Endodermal cell (in vitro differentiated cells): ENCODE measurements around the gene ODC1. TPM values are rescaled to one million over a fixed set of nuclear protein-coding genes. Genes with fewer than 3 reads are reported as not detected.

ENCODE experiments used
- DNase-seq: peaks from one replicate; pipeline ENCODE4 v3.0.0-alpha.2; 2017
- H3K27ac ChIP-seq: 2 replicates; pipeline ENCODE4 v1.5.1; 2013; ENCODE audit warnings: mild to moderate bottlenecking, low read depth, low read length, moderate library complexity
- H3K27me3 ChIP-seq: 2 replicates; pipeline ENCODE4 v1.6.1; 2013; ENCODE audit warnings: mild to moderate bottlenecking, low read length, moderate library complexity; ENCODE audit not compliant: insufficient read depth, control insufficient read depth, poor library complexity, severe bottlenecking
- H3K36me3 ChIP-seq: 2 replicates; pipeline ENCODE4 v1.7.0; 2013; ENCODE audit warnings: mild to moderate bottlenecking, low read length, moderate library complexity; ENCODE audit not compliant: control insufficient read depth, insufficient read depth
- H3K4me1 ChIP-seq: one replicate; pipeline ENCODE4 v1.7.0; 2013; ENCODE audit warnings: low read length; ENCODE audit not compliant: control insufficient read depth, insufficient read depth
- H3K4me3 ChIP-seq: 2 replicates; pipeline ENCODE4 v1.5.1; 2013; ENCODE audit warnings: mild to moderate bottlenecking, low read length, moderate library complexity
- H3K9ac ChIP-seq: 2 replicates; pipeline ENCODE4 v1.6.1; 2013; ENCODE audit warnings: mild to moderate bottlenecking, low read length, moderate library complexity; ENCODE audit not compliant: poor library complexity, severe bottlenecking; ENCODE audit errors: extremely low read depth
- H3K9me3 ChIP-seq: 2 replicates; pipeline ENCODE4 v1.6.1; 2013; ENCODE audit warnings: mild to moderate bottlenecking, low read length, moderate library complexity; ENCODE audit not compliant: control insufficient read depth
- H3K27ac Mint-ChIP-seq: 2 replicates; pipeline ENCODE4 v1.8.0; 2020; ENCODE audit warnings: mixed read lengths
- H3K27me3 Mint-ChIP-seq: 2 replicates; pipeline ENCODE4 v1.8.0; 2021; ENCODE audit warnings: mild to moderate bottlenecking, mixed read lengths; ENCODE audit not compliant: insufficient read depth
- H3K36me3 Mint-ChIP-seq: 2 replicates; pipeline ENCODE4 v1.8.0; 2020; ENCODE audit warnings: low read depth, mixed read lengths
- H3K4me1 Mint-ChIP-seq: 2 replicates; pipeline ENCODE4 v1.8.0; 2020; ENCODE audit warnings: mixed read lengths
- H3K4me3 Mint-ChIP-seq: 2 replicates; pipeline ENCODE4 v1.8.0; 2020; ENCODE audit warnings: mild to moderate bottlenecking, moderate library complexity, mixed read lengths
- H3K9me3 Mint-ChIP-seq: 2 replicates; pipeline ENCODE4 v1.8.0; 2020; ENCODE audit warnings: mild to moderate bottlenecking, mixed read lengths
- CTCF ChIP-seq: fragments of 200-600 bp; sonication (generic); conservative IDR thresholded peaks from 2 replicates; pipeline ENCODE4 v1.5.0; 2021; ENCODE audit warnings: antibody characterized with exemption, mild to moderate bottlenecking
- WGBS, 2 experiments: methylation state at CpG; one replicate each; pipeline versions ENCODE4 v1.1.5 to v1.1.7; 2013; ENCODE audit warnings: missing lambda C conversion rate in 2 of 2, mixed read lengths in 1 of 2; ENCODE audit not compliant: insufficient coverage in 1 of 2, insufficient read length in 1 of 2; 5-methylcytosine and 5-hydroxymethylcytosine counted together
- total RNA-seq, 2 donors: library from RNA; stranded (reverse); fragmentation: NEBNext Ultra II Directional in 1 of 2; extraction: Animal tissue kit (Norgen Biotek cat#: 25700) in 1 of 2; gene quantifications; 2 replicates in 1 of 2; 3 replicates in 1 of 2; pipeline ENCODE4 v1.2.1, GENCODE V29; 2021

Gene ODC1
- total RNA-seq, 2 donors from 2014 or later: 108 to 152 TPM

GRCh38 chr2:10481055-10481665, 33.0 kb upstream of the ODC1 start:
- Histone ChIP-seq H3K9me3 (no peaks in the 10 kb centered on the region), H3K4me1 (peaks cover 16% of the 10 kb centered on the region), H3K27ac (no peak overlapping the region), H3K4me3 (no peak overlapping the region), H3K27me3 (no peaks in the 10 kb centered on the region), H3K9ac (no peak overlapping the region), H3K36me3 (no peaks in the 10 kb centered on the region)
- no peak for TF ChIP-seq CTCF
- 90 to 100% methylated on average over 1 to 3 of the region's 3 CpGs for WGBS, 2 experiments
- Mint-ChIP-seq H3K4me3 (no peak overlapping the region), H3K27ac (no peak overlapping the region), H3K9me3 (no peaks in the 10 kb centered on the region), H3K36me3 (no peaks in the 10 kb centered on the region), H3K4me1 (peaks cover 33% of the 10 kb centered on the region), H3K27me3 (peaks cover 57% of the 10 kb centered on the region)
- DNase-seq: no peak

GRCh38 chr2:10480359-10480949, 32.3 kb upstream of the ODC1 start:
- H3K4me1 Mint-ChIP-seq: peaks cover 39% of the 10 kb centered on the region
- no peak overlapping the region for H3K4me3 Mint-ChIP-seq
- no peak overlapping the region for H3K27ac ChIP-seq
- peaks cover 16% of the 10 kb centered on the region for H3K4me1 ChIP-seq
- no peak overlapping the region for H3K4me3 ChIP-seq
- H3K36me3 Mint-ChIP-seq: no peaks in the 10 kb centered on the region
- H3K36me3 ChIP-seq: no peaks in the 10 kb centered on the region
- no peaks in the 10 kb centered on the region for H3K9me3 Mint-ChIP-seq
- H3K27ac Mint-ChIP-seq: no peak overlapping the region
- no peaks in the 10 kb centered on the region for H3K9me3 ChIP-seq
- H3K9ac ChIP-seq: no peak overlapping the region
- H3K27me3 Mint-ChIP-seq: peaks cover 64% of the 10 kb centered on the region
- 89 to 95% methylated on average over 2 of the region's 2 CpGs for WGBS, 2 experiments
- no peak for TF ChIP-seq CTCF
- DNase-seq: no peak
- no peaks in the 10 kb centered on the region for H3K27me3 ChIP-seq

GRCh38 chr2:10478916-10479315, 30.8 kb upstream of the ODC1 start:
- Histone ChIP-seq H3K9ac (no peak overlapping the region), H3K9me3 (no peaks in the 10 kb centered on the region), H3K4me3 (no peak overlapping the region), H3K36me3 (no peaks in the 10 kb centered on the region), H3K27me3 (no peaks in the 10 kb centered on the region), H3K4me1 (peaks cover 16% of the 10 kb centered on the region), H3K27ac (no peak overlapping the region)
- no peak overlapping the region for H3K4me3 Mint-ChIP-seq
- H3K4me1 Mint-ChIP-seq: peaks cover 39% of the 10 kb centered on the region
- H3K27me3 Mint-ChIP-seq: peaks cover 73% of the 10 kb centered on the region
- no peak overlapping the region for H3K27ac Mint-ChIP-seq
- H3K9me3 Mint-ChIP-seq: no peaks in the 10 kb centered on the region
- peak; percentile 49 for DNase-seq
- 89 to 97% methylated on average over 8 to 12 of the region's 12 CpGs for WGBS, 2 experiments
- TF ChIP-seq CTCF: no peak
- no peaks in the 10 kb centered on the region for H3K36me3 Mint-ChIP-seq
